ENCODE results near the gene IFNG. TPM values are rescaled to one million over a fixed set of nuclear protein-coding genes. Genes with fewer than 3 reads are reported as not detected.

IFNG gene
- total and polyA plus RNA-seq, 4 experiments from 2014 or later: 0.55 to 3.0 (median 1.8) TPM

DNA sequence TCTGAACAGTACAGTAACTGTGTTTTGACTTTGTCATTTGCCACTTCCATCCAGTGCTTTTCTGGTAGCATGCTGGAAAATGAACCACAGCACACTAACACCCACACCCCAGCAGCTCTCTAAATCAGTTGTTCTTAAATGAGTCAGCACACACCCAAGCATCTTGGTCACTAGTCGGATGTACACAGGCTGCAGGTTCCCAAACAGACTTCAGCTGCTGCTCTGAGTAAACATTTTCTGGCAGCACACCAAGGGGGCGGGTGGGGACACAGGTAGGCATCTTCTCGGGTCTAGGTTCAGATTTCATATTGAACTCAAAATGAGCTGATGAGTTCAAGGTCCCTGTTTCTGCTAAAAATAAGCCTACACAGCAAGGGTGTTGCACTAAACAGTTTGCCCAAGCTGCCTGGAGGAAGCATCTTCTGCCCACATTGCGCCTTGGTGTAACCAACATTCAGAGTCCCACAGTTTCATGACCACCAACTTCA is 39.8 kb downstream of the IFNG start:
- peaks cover 45% of the 10 kb centered on the region for H3K4me1 ChIP-seq (ENCODE audit: insufficient read depth, low read length)
- Mint-ChIP-seq H3K36me3 (no peaks in the 10 kb centered on the region), H3K27ac (peak overlapping the region; percentile 6 to 70 (median 47)), H3K4me1 (peaks cover 23 to 32% (median 24%) of the 10 kb centered on the region in 4 donors), H3K9me3 (no peaks in the 10 kb centered on the region), H3K4me3 (peak overlapping the region in 6 of 8 donors; percentile 8 to 52 (median 26)), H3K27me3 (peaks cover 0 to 1% of the 10 kb centered on the region in 2 donors)
- H3K36me3 ChIP-seq (ENCODE audit: insufficient read depth, low read length): no peaks in the 10 kb centered on the region
- no peaks in the 10 kb centered on the region for H3K27me3 ChIP-seq (ENCODE audit: insufficient read depth, low read length)
- ChIA-PET CTCF (ENCODE audit: partially characterized antibody) (interaction anchor here (0.8 to 2.3 kb wide), 7 partner anchors 9 to 79 kb away, joined by 3 to 19 read pairs (median 4); no protein-coding TSS in a partner anchor), POLR2A (ENCODE audit: partially characterized antibody) (interaction anchor here (0.9 to 1.3 kb wide), 4 partner anchors 16 to 130 kb away, joined by 3 to 4 read pairs (median 4); partner anchors contain the start of gene IFNG-AS1)
- H3K4me3 ChIP-seq (ENCODE audit: low read length in 2 of 2): no peak overlapping the region
- DNase-seq: peak in 2 of 5 donors; percentile 18 to 60
- intact Hi-C loops (cut with micrococcal nuclease): loop anchor here (2.0 kb wide), 1 partner anchor 103 kb away; no protein-coding TSS in a partner anchor
- no peak overlapping the region for H3K27ac ChIP-seq (ENCODE audit: low read depth, low read length)
- H3K9me3 ChIP-seq (ENCODE audit: control insufficient read depth in 1 of 2, low read length in 2 of 2): no peaks in the 10 kb centered on the region

DNA sequence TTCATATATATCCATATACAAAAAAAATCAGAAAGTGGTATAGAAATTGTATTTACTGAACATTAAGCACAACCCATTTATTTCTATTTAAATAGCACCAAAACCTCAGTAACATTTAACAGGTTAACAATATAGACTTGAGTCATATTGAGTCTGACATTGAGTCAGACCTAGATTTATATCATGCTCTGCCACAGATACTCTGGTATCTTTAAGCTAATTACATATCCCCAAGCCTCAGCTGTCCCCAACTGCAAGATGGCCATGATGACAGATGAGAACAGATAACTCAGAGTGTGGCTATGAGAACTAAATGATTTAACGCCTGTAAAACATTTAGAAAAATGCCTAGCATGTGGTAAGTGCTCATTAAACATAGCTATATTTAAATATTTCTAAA is 40.3 kb downstream of the IFNG start:
- H3K4me3 ChIP-seq (ENCODE audit: low read length in 2 of 2): no peak overlapping the region
- no peak for DNase-seq
- no peaks in the 10 kb centered on the region for H3K36me3 ChIP-seq (ENCODE audit: insufficient read depth, low read length)
- no peaks in the 10 kb centered on the region for H3K9me3 ChIP-seq (ENCODE audit: control insufficient read depth in 1 of 2, low read length in 2 of 2)
- H3K27me3 ChIP-seq (ENCODE audit: insufficient read depth, low read length): no peaks in the 10 kb centered on the region
- peaks cover 45% of the 10 kb centered on the region for H3K4me1 ChIP-seq (ENCODE audit: insufficient read depth, low read length)
- Mint-ChIP-seq H3K27ac (peak overlapping the region in 1 of 7 donors; percentile 6), H3K4me1 (peaks cover 23 to 32% (median 24%) of the 10 kb centered on the region in 4 donors), H3K9me3 (no peaks in the 10 kb centered on the region), H3K4me3 (peak overlapping the region in 2 of 8 donors; percentile 3 to 59), H3K36me3 (no peaks in the 10 kb centered on the region), H3K27me3 (peaks cover 0 to 1% of the 10 kb centered on the region in 2 donors)
- ChIA-PET POLR2A (ENCODE audit: partially characterized antibody) (interaction anchor here (0.9 to 1.3 kb wide), 4 partner anchors 17 to 130 kb away, joined by 3 to 4 read pairs (median 4); partner anchors contain the start of gene IFNG-AS1), CTCF (ENCODE audit: partially characterized antibody) (interaction anchor here (0.6 to 2.3 kb wide), 7 partner anchors 10 to 835 kb away, joined by 3 to 19 read pairs (median 4); no protein-coding TSS in a partner anchor)
- H3K27ac ChIP-seq (ENCODE audit: low read depth, low read length): no peak overlapping the region
- intact Hi-C loops (cut with micrococcal nuclease): loop anchor here (2.0 kb wide), 1 partner anchor 104 kb away; no protein-coding TSS in a partner anchor

DNA sequence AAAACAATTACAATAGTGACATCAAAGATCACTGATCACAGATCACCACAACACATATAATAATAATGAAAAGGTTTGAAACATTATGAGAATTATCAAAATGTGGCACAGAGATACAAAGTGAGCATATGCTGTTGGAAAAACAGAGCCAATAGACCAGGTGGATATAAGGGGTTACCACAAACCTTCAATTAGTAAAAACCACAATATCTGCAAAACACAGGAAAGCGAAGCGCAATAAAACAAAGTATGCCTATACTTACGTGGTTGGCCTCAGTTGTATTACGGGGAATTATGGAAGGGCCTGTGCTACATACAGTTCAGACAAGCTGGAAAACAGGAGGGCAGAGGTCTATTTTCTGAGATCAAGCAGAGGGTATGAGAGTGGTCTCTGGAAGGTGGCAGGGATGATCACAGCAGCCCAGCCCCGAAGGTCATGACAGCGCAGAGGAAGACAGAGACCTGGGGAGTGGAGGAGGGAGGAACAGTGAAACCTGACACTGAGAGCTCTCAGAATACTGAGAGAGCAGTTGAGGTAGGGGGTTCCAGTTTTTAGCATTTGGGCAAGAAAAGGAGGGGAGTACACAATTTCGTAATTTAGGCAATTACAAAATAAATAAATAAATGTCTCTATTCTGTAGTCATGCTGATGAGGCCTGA is 41.3 kb downstream of the IFNG start:
- peaks cover 45% of the 10 kb centered on the region for H3K4me1 ChIP-seq (ENCODE audit: insufficient read depth, low read length)
- peak overlapping the region; percentile 59 to 91 (median 83) for H3K4me3 Mint-ChIP-seq

DNA sequence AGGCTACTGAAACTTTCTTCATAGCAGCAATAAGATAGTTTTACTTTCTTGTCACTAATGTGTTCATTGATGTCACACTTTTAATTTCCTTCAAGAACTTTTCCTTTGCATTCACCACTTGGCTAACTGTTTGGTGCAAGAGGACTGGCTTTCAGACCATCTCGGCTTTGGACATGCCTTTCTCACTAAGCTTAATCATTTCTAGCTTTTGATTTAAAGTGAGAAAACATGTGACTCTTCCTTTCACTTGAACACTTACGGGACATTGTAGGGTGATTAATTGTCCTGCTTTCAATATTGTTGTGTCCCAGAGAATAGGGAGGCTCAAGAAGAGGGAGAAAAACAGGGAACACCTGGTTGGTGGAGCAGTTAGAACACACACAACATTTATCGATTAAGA is 41.9 kb downstream of the IFNG start:
- Histone ChIP-seq H3K27me3 (ENCODE audit: insufficient read depth, low read length) (no peaks in the 10 kb centered on the region), H3K4me1 (ENCODE audit: insufficient read depth, low read length) (peaks cover 45% of the 10 kb centered on the region), H3K9me3 (ENCODE audit: control insufficient read depth in 1 of 2, low read length in 2 of 2) (no peaks in the 10 kb centered on the region), H3K4me3 (ENCODE audit: low read length in 2 of 2) (peak overlapping the region; percentile 36 to 61), H3K27ac (ENCODE audit: low read depth, low read length) (no peak overlapping the region), H3K36me3 (ENCODE audit: insufficient read depth, low read length) (no peaks in the 10 kb centered on the region)
- CTCF ChIA-PET (ENCODE audit: partially characterized antibody): interaction anchor here (1.0 to 2.6 kb wide), 5 partner anchors 9 to 77 kb away, joined by 3 to 27 read pairs (median 4); partner anchors contain the start of gene IFNG
- DNase-seq: no peak
- POLR2A ChIA-PET (ENCODE audit: partially characterized antibody): interaction anchor here (0.5 to 1.4 kb wide), 7 partner anchors 17 to 1108 kb away, joined by 3 to 4 read pairs (median 3); partner anchors contain the start of genes CAND1 and MDM1
- Mint-ChIP-seq H3K27ac (peak overlapping the region in 6 of 7 donors; percentile 2 to 86 (median 24)), H3K9me3 (no peaks in the 10 kb centered on the region), H3K4me3 (peak overlapping the region; percentile 59 to 91 (median 83)), H3K36me3 (no peaks in the 10 kb centered on the region), H3K4me1 (peaks cover 23 to 36% (median 29%) of the 10 kb centered on the region in 4 donors), H3K27me3 (peaks cover 0 to 1% of the 10 kb centered on the region in 2 donors)
- intact Hi-C loops (cut with micrococcal nuclease): loop anchor here (2.0 kb wide), 1 partner anchor 105 kb away; no protein-coding TSS in a partner anchor

More for the DNA sequence above, 41.3 kb downstream of the IFNG start:
- no peaks in the 10 kb centered on the region for H3K9me3 Mint-ChIP-seq
- intact Hi-C loops (cut with micrococcal nuclease): loop anchor here (2.0 kb wide), 1 partner anchor 105 kb away; no protein-coding TSS in a partner anchor
- POLR2A ChIA-PET (ENCODE audit: partially characterized antibody): interaction anchor here (1.0 to 1.4 kb wide), 2 partner anchors 40 to 214 kb away, joined by 3 read pairs; partner anchors contain the start of gene MDM1
- peaks cover 0 to 1% of the 10 kb centered on the region in 2 donors for H3K27me3 Mint-ChIP-seq
- no peaks in the 10 kb centered on the region for H3K36me3 Mint-ChIP-seq
- Histone ChIP-seq H3K27ac (ENCODE audit: low read depth, low read length) (no peak overlapping the region), H3K27me3 (ENCODE audit: insufficient read depth, low read length) (no peaks in the 10 kb centered on the region), H3K9me3 (ENCODE audit: control insufficient read depth in 1 of 2, low read length in 2 of 2) (no peaks in the 10 kb centered on the region), H3K36me3 (ENCODE audit: insufficient read depth, low read length) (no peaks in the 10 kb centered on the region), H3K4me3 (ENCODE audit: low read length in 2 of 2) (peak overlapping the region; percentile 36 to 61)
- peak overlapping the region; percentile 0 to 86 (median 59) for H3K27ac Mint-ChIP-seq
- peak in 1 of 5 donors; percentile 17 for DNase-seq
- H3K4me1 Mint-ChIP-seq: peaks cover 23 to 36% (median 29%) of the 10 kb centered on the region in 4 donors
- CTCF ChIA-PET (ENCODE audit: partially characterized antibody): interaction anchor here (1.0 to 2.6 kb wide), 4 partner anchors 10 to 40 kb away, joined by 3 to 27 read pairs (median 6); partner anchors contain the start of gene IFNG

DNA sequence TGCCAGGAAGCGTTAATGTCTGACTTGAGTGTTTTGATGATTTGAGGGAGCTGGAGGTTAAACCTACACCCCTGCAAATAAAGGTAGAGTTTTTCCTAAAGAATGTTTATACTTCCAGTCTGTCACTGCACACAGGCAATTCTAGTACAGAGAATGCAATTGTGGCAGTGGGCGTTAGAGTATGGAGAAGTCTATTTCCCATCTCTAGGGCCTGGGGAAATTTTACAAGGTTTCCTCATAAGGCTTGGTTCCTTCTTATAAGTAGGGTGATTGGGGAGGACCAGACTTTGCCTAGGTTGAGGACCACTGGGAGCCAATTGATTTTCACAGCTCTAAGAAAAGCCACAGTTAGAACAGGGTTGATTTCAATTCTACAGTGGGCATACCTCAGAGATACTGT is 44.3 kb downstream of the IFNG start:
- H3K9me3 Mint-ChIP-seq: no peaks in the 10 kb centered on the region
- CTCF ChIA-PET (ENCODE audit: partially characterized antibody): interaction anchor here (1.7 to 4.0 kb wide), 4 partner anchors 8 to 58 kb away, joined by 7 to 104 read pairs (median 10); partner anchors contain the start of gene IFNG
- Histone ChIP-seq H3K4me1 (ENCODE audit: insufficient read depth, low read length) (peaks cover 34% of the 10 kb centered on the region), H3K27ac (ENCODE audit: low read depth, low read length) (no peak overlapping the region), H3K36me3 (ENCODE audit: insufficient read depth, low read length) (no peaks in the 10 kb centered on the region), H3K9me3 (ENCODE audit: control insufficient read depth in 1 of 2, low read length in 2 of 2) (no peaks in the 10 kb centered on the region), H3K4me3 (ENCODE audit: low read length in 2 of 2) (no peak overlapping the region), H3K27me3 (ENCODE audit: insufficient read depth, low read length) (no peaks in the 10 kb centered on the region)
- peaks cover 23 to 35% (median 29%) of the 10 kb centered on the region in 4 donors for H3K4me1 Mint-ChIP-seq
- intact Hi-C loops (cut with micrococcal nuclease): no loop called here
- no peak overlapping the region for H3K27ac Mint-ChIP-seq
- no peak for DNase-seq
- H3K36me3 Mint-ChIP-seq: no peaks in the 10 kb centered on the region
- H3K27me3 Mint-ChIP-seq: peaks cover 0 to 1% of the 10 kb centered on the region in 2 donors
- no peak overlapping the region for H3K4me3 Mint-ChIP-seq
- POLR2A ChIA-PET (ENCODE audit: partially characterized antibody): interaction anchor here (0.8 kb wide), 1 partner anchor 43 kb away, joined by 3 read pairs; no protein-coding TSS in a partner anchor

DNA sequence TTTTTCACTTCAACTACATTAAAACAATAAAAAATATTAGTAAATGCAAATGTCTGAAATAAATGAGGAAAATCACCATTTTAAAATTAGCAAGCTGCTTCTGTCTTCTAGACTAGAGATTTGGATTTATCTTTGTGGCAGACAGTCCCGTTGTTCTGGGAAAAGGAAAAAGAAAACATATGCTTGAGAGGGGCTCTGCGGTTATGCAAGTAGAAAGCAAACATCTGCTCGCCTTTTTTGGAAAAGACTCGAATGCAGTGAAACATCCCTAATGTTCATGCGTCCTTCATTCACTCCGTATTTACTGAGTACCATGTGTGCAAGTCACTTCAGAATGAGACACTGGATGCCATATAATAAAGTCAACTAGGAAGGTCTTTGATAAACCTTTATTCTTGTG is 44.9 kb downstream of the IFNG start:
- peaks cover 28% of the 10 kb centered on the region for H3K4me1 ChIP-seq (ENCODE audit: insufficient read depth, low read length)
- ChIA-PET POLR2A (ENCODE audit: partially characterized antibody) (interaction anchor here (0.8 to 1.5 kb wide), 3 partner anchors 8 to 44 kb away, joined by 3 to 13 read pairs (median 3); partner anchors contain the start of gene IFNG), CTCF (ENCODE audit: partially characterized antibody) (interaction anchor here (0.7 to 4.0 kb wide), 14 partner anchors 9 to 203 kb away, joined by 3 to 104 read pairs (median 6); partner anchors contain the start of gene IFNG)
- H3K36me3 ChIP-seq (ENCODE audit: insufficient read depth, low read length): no peaks in the 10 kb centered on the region
- Mint-ChIP-seq H3K4me3 (no peak overlapping the region), H3K36me3 (no peaks in the 10 kb centered on the region), H3K9me3 (no peaks in the 10 kb centered on the region), H3K4me1 (peaks cover 19 to 32% (median 26%) of the 10 kb centered on the region in 4 donors), H3K27ac (no peak overlapping the region), H3K27me3 (peaks cover 0 to 1% of the 10 kb centered on the region in 2 donors)
- H3K4me3 ChIP-seq (ENCODE audit: low read length in 2 of 2): no peak overlapping the region
- intact Hi-C loops (cut with micrococcal nuclease): no loop called here
- DNase-seq: no peak
- no peaks in the 10 kb centered on the region for H3K27me3 ChIP-seq (ENCODE audit: insufficient read depth, low read length)
- no peaks in the 10 kb centered on the region for H3K9me3 ChIP-seq (ENCODE audit: control insufficient read depth in 1 of 2, low read length in 2 of 2)
- no peak overlapping the region for H3K27ac ChIP-seq (ENCODE audit: low read depth, low read length)

Measured in CD4-positive, alpha-beta memory T cell (primary cell).